Liver (tissue), 9 donors: ENCODE results near the gene ZNF652. TPM values are rescaled to one million over a fixed set of nuclear protein-coding genes. Genes with fewer than 3 reads are reported as not detected.

ENCODE experiments used
- DNase-seq: peaks from one replicate; pipeline ENCODE4 v3.0.0-alpha.2; 2017; ENCODE audit warnings: low spot score
- H3K27ac ChIP-seq, 2 donors: one replicate each; pipeline ENCODE4 v1.7.0; 2013; ENCODE audit warnings: inconsistent platforms in 2 of 2, low read length in 2 of 2, control low read depth in 1 of 2, low read depth in 1 of 2, mild to moderate bottlenecking in 1 of 2
- H3K27me3 ChIP-seq, 4 donors: one replicate each; pipeline versions ENCODE4 v1.6.1 to v1.7.0; 2013; ENCODE audit warnings: low read length in 3 of 4, inconsistent platforms in 1 of 4, mild to moderate bottlenecking in 1 of 4, moderate library complexity in 1 of 4; ENCODE audit not compliant: control insufficient read depth in 4 of 4, insufficient read depth in 4 of 4
- H3K36me3 ChIP-seq, 4 donors: one replicate each; pipeline versions ENCODE4 v1.6.1 to v1.7.0; 2013; ENCODE audit warnings: low read length in 3 of 4, mild to moderate bottlenecking in 3 of 4, low read depth in 1 of 4, moderate library complexity in 1 of 4; ENCODE audit not compliant: control insufficient read depth in 4 of 4, insufficient read depth in 3 of 4
- H3K4me1 ChIP-seq, 4 donors: one replicate each; pipeline versions ENCODE4 v1.6.1 to v1.7.0; 2013; ENCODE audit warnings: low read length in 3 of 4, mild to moderate bottlenecking in 3 of 4, moderate library complexity in 1 of 4; ENCODE audit not compliant: control insufficient read depth in 4 of 4, insufficient read depth in 4 of 4
- H3K4me3 ChIP-seq, 3 donors: one replicate each; pipeline versions ENCODE4 v1.6.1 to v1.7.0; 2013; ENCODE audit warnings: low read length in 3 of 3, control low read depth in 1 of 3, low read depth in 1 of 3, mild to moderate bottlenecking in 1 of 3
- H3K9ac ChIP-seq, 2 donors: one replicate each; pipeline ENCODE4 v1.7.0; 2013; ENCODE audit warnings: low read length in 2 of 2, mild to moderate bottlenecking in 2 of 2, moderate library complexity in 2 of 2, control low read depth in 1 of 2, low read depth in 1 of 2
- H3K9me3 ChIP-seq, 4 donors: one replicate each; pipeline versions ENCODE4 v1.6.1 to v1.7.0; 2013; ENCODE audit warnings: low read length in 3 of 4; ENCODE audit not compliant: control insufficient read depth in 4 of 4
- ATF3 ChIP-seq: IDR thresholded peaks from 2 replicates; pipeline ENCODE4 v1.6.1; 2016; ENCODE audit warnings: antibody characterized with exemption
- EGR1 ChIP-seq, 2 donors: IDR thresholded peaks; 2 replicates each; pipeline ENCODE4 v1.6.1; 2016 to 2018; ENCODE audit warnings: antibody characterized with exemption in 2 of 2, low read depth in 2 of 2
- FOXA1 ChIP-seq: IDR thresholded peaks from 2 replicates; pipeline ENCODE4 v1.6.1; 2016; ENCODE audit warnings: antibody characterized with exemption
- GABPA ChIP-seq, 2 donors: IDR thresholded peaks in 1 of 2; conservative IDR thresholded peaks in 1 of 2; 2 replicates each; pipeline ENCODE4 v1.6.1; 2016; ENCODE audit warnings: antibody characterized with exemption in 2 of 2, mild to moderate bottlenecking in 1 of 2, moderate library complexity in 1 of 2
- HNF4A ChIP-seq, 2 donors: conservative IDR thresholded peaks; 2 replicates each; pipeline ENCODE4 v1.6.1; 2016; ENCODE audit warnings: antibody characterized with exemption in 2 of 2, mild to moderate bottlenecking in 2 of 2
- HNF4G ChIP-seq: IDR thresholded peaks from 2 replicates; pipeline ENCODE4 v1.6.1; 2016; ENCODE audit warnings: antibody characterized with exemption
- JUND ChIP-seq, 2 donors: IDR thresholded peaks; 2 replicates each; pipeline ENCODE4 v1.6.1; 2016; ENCODE audit warnings: antibody characterized with exemption in 2 of 2
- MAX ChIP-seq: IDR thresholded peaks from 2 replicates; pipeline ENCODE4 v1.6.1; 2016; ENCODE audit warnings: antibody characterized with exemption
- NR2F2 ChIP-seq: IDR thresholded peaks from 2 replicates; pipeline ENCODE4 v1.6.1; 2016; ENCODE audit warnings: antibody characterized with exemption
- RAD21 ChIP-seq, 2 donors: IDR thresholded peaks; 2 replicates each; pipeline ENCODE4 v1.6.1; 2016; ENCODE audit warnings: antibody characterized with exemption in 2 of 2, mild to moderate bottlenecking in 2 of 2
- TAF1 ChIP-seq: conservative IDR thresholded peaks from 2 replicates; pipeline ENCODE4 v1.6.1; 2016; ENCODE audit warnings: antibody characterized with exemption, mild to moderate bottlenecking
- ZBTB33 ChIP-seq: IDR thresholded peaks from 2 replicates; pipeline ENCODE4 v1.6.1; 2016; ENCODE audit warnings: antibody characterized with exemption
- WGBS: extraction: QIAGEN DNeasy Blood & Tissue Kit; methylation state at CpG from one replicate; pipeline ENCODE4 v1.1.7; 2013; 5-methylcytosine and 5-hydroxymethylcytosine counted together
- polyA plus RNA-seq, 2 donors: library from polyadenylated mRNA; stranded (reverse) in 1 of 2; unstranded in 1 of 2; fragments of 200-250 nt in 1 of 2; fragments of >200 nt in 1 of 2; fragmentation: Nextera tagmentation in 1 of 2; extraction: Ambion mirVana in 1 of 2; gene quantifications; one replicate each; pipeline versions ENCODE4 v1.2.1 to v1.2.3, GENCODE V29; 2013 to 2015
- total RNA-seq, 2 donors: library from RNA; depleted of rRNA; stranded (reverse); fragments of >200 nt; gene quantifications; one replicate each; pipeline ENCODE4 v1.2.3, GENCODE V29; 2014
- TF ChIP-seq, protein P1 (sequence below): IDR thresholded peaks from 2 replicates; pipeline ENCODE4 v1.6.1; 2016; ENCODE audit warnings: antibody characterized with exemption, mild to moderate bottlenecking
- TF ChIP-seq, protein P2 (sequence below): fragments of 150-350 bp; IDR thresholded peaks from 2 replicates; pipeline ENCODE4 v1.5.1; 2017; ENCODE audit warnings: improper control_type of control experiment, low read depth, low read length; ENCODE audit not compliant: missing input control
- donor health status: healthy.
- donor health status: healthy.
- donor health status: healthy.
- donor health status: healthy.
- donor health status: healthy.

Gene ZNF652
- total and polyA plus RNA-seq, 4 donors: 5.3 to 23.1 (median 17.5) TPM

- no peak for DNase-seq
- Histone ChIP-seq H3K36me3 (no peaks in the 10 kb centered on the region), H3K9me3 (no peaks in the 10 kb centered on the region), H3K27me3 (no peaks in the 10 kb centered on the region), H3K4me1 (peaks cover 0 to 4% (median 3%) of the 10 kb centered on the region in 4 donors), H3K27ac (no peak overlapping the region), H3K9ac (no peak overlapping the region), H3K4me3 (no peak overlapping the region)
- TF ChIP-seq EGR1 (IDR thresholded peaks at IDR 0.05; ENCODE audit: low read depth in 2 of 2) (no peak), GABPA (IDR thresholded peaks at IDR 0.05 in 1 of 2, conservative IDR thresholded peaks at IDR 0.05 in 1 of 2) (no peak), ATF3 (no peak), MAX (no peak), ZBTB33 (no peak), NR2F2 (no peak), FOXA1 (no peak), HNF4A (conservative IDR thresholded peaks at IDR 0.05) (no peak), TAF1 (no peak), JUND (IDR thresholded peaks at IDR 0.05) (no peak), RAD21 (IDR thresholded peaks at IDR 0.05) (no peak)
- TF ChIP-seq, protein P1, sequence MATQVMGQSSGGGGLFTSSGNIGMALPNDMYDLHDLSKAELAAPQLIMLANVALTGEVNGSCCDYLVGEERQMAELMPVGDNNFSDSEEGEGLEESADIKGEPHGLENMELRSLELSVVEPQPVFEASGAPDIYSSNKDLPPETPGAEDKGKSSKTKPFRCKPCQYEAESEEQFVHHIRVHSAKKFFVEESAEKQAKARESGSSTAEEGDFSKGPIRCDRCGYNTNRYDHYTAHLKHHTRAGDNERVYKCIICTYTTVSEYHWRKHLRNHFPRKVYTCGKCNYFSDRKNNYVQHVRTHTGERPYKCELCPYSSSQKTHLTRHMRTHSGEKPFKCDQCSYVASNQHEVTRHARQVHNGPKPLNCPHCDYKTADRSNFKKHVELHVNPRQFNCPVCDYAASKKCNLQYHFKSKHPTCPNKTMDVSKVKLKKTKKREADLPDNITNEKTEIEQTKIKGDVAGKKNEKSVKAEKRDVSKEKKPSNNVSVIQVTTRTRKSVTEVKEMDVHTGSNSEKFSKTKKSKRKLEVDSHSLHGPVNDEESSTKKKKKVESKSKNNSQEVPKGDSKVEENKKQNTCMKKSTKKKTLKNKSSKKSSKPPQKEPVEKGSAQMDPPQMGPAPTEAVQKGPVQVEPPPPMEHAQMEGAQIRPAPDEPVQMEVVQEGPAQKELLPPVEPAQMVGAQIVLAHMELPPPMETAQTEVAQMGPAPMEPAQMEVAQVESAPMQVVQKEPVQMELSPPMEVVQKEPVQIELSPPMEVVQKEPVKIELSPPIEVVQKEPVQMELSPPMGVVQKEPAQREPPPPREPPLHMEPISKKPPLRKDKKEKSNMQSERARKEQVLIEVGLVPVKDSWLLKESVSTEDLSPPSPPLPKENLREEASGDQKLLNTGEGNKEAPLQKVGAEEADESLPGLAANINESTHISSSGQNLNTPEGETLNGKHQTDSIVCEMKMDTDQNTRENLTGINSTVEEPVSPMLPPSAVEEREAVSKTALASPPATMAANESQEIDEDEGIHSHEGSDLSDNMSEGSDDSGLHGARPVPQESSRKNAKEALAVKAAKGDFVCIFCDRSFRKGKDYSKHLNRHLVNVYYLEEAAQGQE: no peak
- 85% methylated on average over 4 of the region's 4 CpGs for WGBS
Observed at GRCh38 chr17:49384951-49385350, 22.9 kb upstream of the ZNF652 start.

DNA sequence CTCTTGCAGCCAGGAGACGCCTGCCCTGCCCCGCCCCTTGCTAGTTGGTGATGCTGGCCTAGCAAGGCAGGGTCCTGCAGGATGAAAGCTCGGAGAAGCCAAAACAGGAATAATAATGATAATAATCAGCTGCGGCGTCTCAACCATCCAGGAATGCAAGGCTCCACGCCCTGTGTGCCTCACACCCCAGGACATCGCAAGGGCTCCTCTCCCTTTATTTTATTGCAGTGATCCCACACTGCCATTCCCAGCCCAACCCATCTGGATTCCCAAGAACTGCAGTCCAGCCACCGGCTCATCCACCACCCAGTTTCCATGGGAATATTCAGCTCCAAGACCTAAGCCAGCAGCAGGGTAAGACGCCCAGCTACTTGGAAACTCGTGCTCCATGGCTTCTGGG lies 21.0 kb upstream of the ZNF652 start:
- Histone ChIP-seq H3K27me3 (no peaks in the 10 kb centered on the region), H3K4me1 (peaks cover 0 to 4% (median 3%) of the 10 kb centered on the region in 4 donors), H3K9ac (no peak overlapping the region), H3K9me3 (no peaks in the 10 kb centered on the region), H3K36me3 (no peaks in the 10 kb centered on the region), H3K27ac (no peak overlapping the region), H3K4me3 (no peak overlapping the region)
- 93% methylated on average over 10 of the region's 10 CpGs for WGBS
- no peak for DNase-seq
- TF ChIP-seq EGR1 (IDR thresholded peaks at IDR 0.05; ENCODE audit: low read depth in 2 of 2) (no peak), JUND (IDR thresholded peaks at IDR 0.05) (no peak)

DNA sequence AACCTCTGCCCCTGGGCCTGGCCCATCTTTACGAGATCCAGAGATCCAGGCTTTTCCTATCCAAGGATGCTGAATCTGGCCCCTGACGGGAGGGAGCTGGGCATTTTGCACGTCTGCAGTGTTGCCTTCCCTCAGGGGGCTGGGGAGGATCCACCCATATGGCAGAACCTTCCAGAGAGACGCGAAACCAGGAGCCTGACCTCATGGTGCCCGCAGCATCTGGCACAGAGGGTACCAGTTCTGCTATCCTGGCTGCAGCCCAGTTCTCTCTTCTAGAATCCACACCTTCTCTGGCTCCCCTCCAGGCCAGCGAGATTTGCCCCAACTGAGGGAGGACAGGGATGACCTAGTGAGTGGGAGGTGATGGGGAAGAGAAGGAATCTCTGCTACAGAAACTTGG lies 20.5 kb upstream of the ZNF652 start:
- no peaks in the 10 kb centered on the region for H3K27me3 ChIP-seq
- WGBS: 50% methylated on average over 7 of the region's 7 CpGs
- TF ChIP-seq, protein P2, sequence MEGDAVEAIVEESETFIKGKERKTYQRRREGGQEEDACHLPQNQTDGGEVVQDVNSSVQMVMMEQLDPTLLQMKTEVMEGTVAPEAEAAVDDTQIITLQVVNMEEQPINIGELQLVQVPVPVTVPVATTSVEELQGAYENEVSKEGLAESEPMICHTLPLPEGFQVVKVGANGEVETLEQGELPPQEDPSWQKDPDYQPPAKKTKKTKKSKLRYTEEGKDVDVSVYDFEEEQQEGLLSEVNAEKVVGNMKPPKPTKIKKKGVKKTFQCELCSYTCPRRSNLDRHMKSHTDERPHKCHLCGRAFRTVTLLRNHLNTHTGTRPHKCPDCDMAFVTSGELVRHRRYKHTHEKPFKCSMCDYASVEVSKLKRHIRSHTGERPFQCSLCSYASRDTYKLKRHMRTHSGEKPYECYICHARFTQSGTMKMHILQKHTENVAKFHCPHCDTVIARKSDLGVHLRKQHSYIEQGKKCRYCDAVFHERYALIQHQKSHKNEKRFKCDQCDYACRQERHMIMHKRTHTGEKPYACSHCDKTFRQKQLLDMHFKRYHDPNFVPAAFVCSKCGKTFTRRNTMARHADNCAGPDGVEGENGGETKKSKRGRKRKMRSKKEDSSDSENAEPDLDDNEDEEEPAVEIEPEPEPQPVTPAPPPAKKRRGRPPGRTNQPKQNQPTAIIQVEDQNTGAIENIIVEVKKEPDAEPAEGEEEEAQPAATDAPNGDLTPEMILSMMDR: no peak
- no peak for TF ChIP-seq HNF4G
- H3K9ac ChIP-seq: no peak overlapping the region
- no peaks in the 10 kb centered on the region for H3K9me3 ChIP-seq
- H3K36me3 ChIP-seq: no peaks in the 10 kb centered on the region
- no peak overlapping the region for H3K4me3 ChIP-seq
- H3K4me1 ChIP-seq: peaks cover 0 to 4% (median 3%) of the 10 kb centered on the region in 4 donors
- no peak for DNase-seq
- H3K27ac ChIP-seq: no peak overlapping the region
